DOHH2 (cell line): ENCODE measurements around the gene APOC1.
"Not testable (repeated sequence)": the region's sequence is repeated elsewhere in the genome, so short reads cannot be mapped to it uniquely, and the experiment has no call there.

Source experiments
- H3F3A ChIP-seq: fragments of 200-600 bp; sonication (generic), shearing (Covaris generic); 2 replicates; pipeline ENCODE4 v1.6.0; 2016; ENCODE audit warnings: antibody characterized with exemption, mild to moderate bottlenecking; ENCODE audit not compliant: control insufficient read depth, insufficient read depth
- H3K27ac ChIP-seq: fragments of 200-600 bp; sonication (generic); 2 replicates; pipeline ENCODE4 v1.5.1; 2014; ENCODE audit warnings: low read depth, mild to moderate bottlenecking, low read length, moderate library complexity
- H3K27me3 ChIP-seq: fragments of 200-600 bp; sonication (generic); 2 replicates; pipeline ENCODE4 v1.6.1; 2014; ENCODE audit warnings: mild to moderate bottlenecking, low read length, mixed read lengths; ENCODE audit not compliant: control insufficient read depth
- H3K36me3 ChIP-seq: fragments of 200-600 bp; sonication (generic); 2 replicates; pipeline ENCODE4 v1.6.1; 2014; ENCODE audit warnings: mild to moderate bottlenecking, low read length, moderate library complexity, mixed read lengths; ENCODE audit not compliant: control insufficient read depth
- H3K4me1 ChIP-seq: fragments of 200-600 bp; sonication (generic); 2 replicates; pipeline ENCODE4 v1.6.1; 2014; ENCODE audit warnings: mild to moderate bottlenecking, low read length, mixed read lengths; ENCODE audit not compliant: control insufficient read depth
- H3K4me2 ChIP-seq: fragments of 200-600 bp; sonication (generic); 2 replicates; pipeline ENCODE4 v1.6.0; 2014; ENCODE audit warnings: mild to moderate bottlenecking, low read length, moderate library complexity
- H3K4me3 ChIP-seq: fragments of 200-600 bp; sonication (generic); 2 replicates; pipeline ENCODE4 v1.5.1; 2014; ENCODE audit warnings: mild to moderate bottlenecking, low read length, mixed read lengths
- H3K79me2 ChIP-seq: fragments of 200-600 bp; sonication (generic); 2 replicates; pipeline ENCODE4 v1.6.1; 2014; ENCODE audit warnings: mild to moderate bottlenecking, low read length, mixed read lengths; ENCODE audit not compliant: control insufficient read depth
- H3K9me2 ChIP-seq: fragments of 200-600 bp; sonication (generic); replicated peaks from 2 replicates; pipeline ENCODE4 v1.6.1; 2014; ENCODE audit warnings: mild to moderate bottlenecking, low read length, mixed read lengths; ENCODE audit not compliant: control insufficient read depth
- H3K9me3 ChIP-seq: fragments of 200-600 bp; sonication (generic); 2 replicates; pipeline ENCODE4 v1.6.1; 2014; ENCODE audit warnings: antibody characterized with exemption, low read length, mixed read lengths; ENCODE audit not compliant: control insufficient read depth, insufficient read depth
- H4K20me1 ChIP-seq: fragments of 200-600 bp; sonication (generic); 2 replicates; pipeline ENCODE4 v1.6.0; 2014; ENCODE audit warnings: low read depth, mild to moderate bottlenecking, antibody characterized with exemption, low read length, moderate library complexity; ENCODE audit not compliant: control insufficient read depth, insufficient read depth
- CTCF ChIP-seq: fragments of 200-600 bp; sonication (generic); IDR thresholded peaks from one replicate; pipeline ENCODE4 v1.5.1; 2014; ENCODE audit warnings: antibody characterized with exemption, mild to moderate bottlenecking, low read depth, low read length; ENCODE audit not compliant: poor library complexity, severe bottlenecking
- EZH2phosphoT487 ChIP-seq: fragments of 200-600 bp; sonication (generic); IDR thresholded peaks from 2 replicates; pipeline ENCODE4 v1.6.1; 2017; ENCODE audit warnings: borderline replicate concordance, mild to moderate bottlenecking, antibody characterized with exemption, low read length, moderate library complexity, mixed read lengths

Gene APOC1

GRCh38 chr19:44883922-44884321, 30.5 kb upstream of the APOC1 start:
- H3K4me2 ChIP-seq = no peak overlapping the region

GRCh38 chr19:44884566-44884965, 29.8 kb upstream of the APOC1 start:
- no peak overlapping the region for H3K27ac ChIP-seq
- H3F3A ChIP-seq = no peaks in the 10 kb centered on the region
- no peaks in the 10 kb centered on the region for H4K20me1 ChIP-seq
- H3K4me3 ChIP-seq = no peak overlapping the region
- H3K79me2 ChIP-seq = peaks cover under 1% of the 10 kb centered on the region; the same call in 1 of the 2 replicates
- H3K9me2 ChIP-seq = no peaks in the 10 kb centered on the region
- H3K9me3 ChIP-seq = no peaks in the 10 kb centered on the region
- peaks cover 2% of the 10 kb centered on the region for H3K4me1 ChIP-seq
- TF ChIP-seq CTCF (no peak), EZH2phosphoT487 (no peak)
- H3K4me2 ChIP-seq = no peak overlapping the region
- no peaks in the 10 kb centered on the region for H3K27me3 ChIP-seq
- H3K36me3 ChIP-seq = no peaks in the 10 kb centered on the region

More at GRCh38 chr19:44883922-44884321, 30.5 kb upstream of the APOC1 start:
- H3K27me3 ChIP-seq = no peaks in the 10 kb centered on the region
- no peak overlapping the region for H3K27ac ChIP-seq
- H3K9me3 ChIP-seq = no peaks in the 10 kb centered on the region
- H3K9me2 ChIP-seq = no peaks in the 10 kb centered on the region
- no peaks in the 10 kb centered on the region for H3K79me2 ChIP-seq
- no peaks in the 10 kb centered on the region for H3F3A ChIP-seq
- H3K4me3 ChIP-seq = no peak overlapping the region
- H3K36me3 ChIP-seq = no peaks in the 10 kb centered on the region
- H3K4me1 ChIP-seq = no peaks in the 10 kb centered on the region
- TF ChIP-seq EZH2phosphoT487 (no peak), CTCF (no peak)
- H4K20me1 ChIP-seq = no peaks in the 10 kb centered on the region

GRCh38 chr19:44886141-44886540, 28.3 kb upstream of the APOC1 start:
- H3F3A ChIP-seq = peaks cover 6% of the 10 kb centered on the region
- no peaks in the 10 kb centered on the region for H3K9me3 ChIP-seq
- H3K27ac ChIP-seq = no peak overlapping the region
- peaks cover 7% of the 10 kb centered on the region for H3K79me2 ChIP-seq
- H3K4me2 ChIP-seq = no peak overlapping the region
- H3K4me3 ChIP-seq = no peak overlapping the region
- no peaks in the 10 kb centered on the region for H3K36me3 ChIP-seq
- no peaks in the 10 kb centered on the region for H4K20me1 ChIP-seq
- no peaks in the 10 kb centered on the region for H3K27me3 ChIP-seq
- H3K9me2 ChIP-seq = no peaks in the 10 kb centered on the region
- TF ChIP-seq EZH2phosphoT487 = no peak
- TF ChIP-seq CTCF = no peak
- peaks cover 8% of the 10 kb centered on the region for H3K4me1 ChIP-seq

GRCh38 chr19:44887648-44888047, 26.8 kb upstream of the APOC1 start:
- H3K4me1 ChIP-seq = peaks cover 15% of the 10 kb centered on the region
- no peak for TF ChIP-seq CTCF
- TF ChIP-seq EZH2phosphoT487 = no peak
- H3K9me3 ChIP-seq = no peaks in the 10 kb centered on the region
- H3K27me3 ChIP-seq = no peaks in the 10 kb centered on the region
- peaks cover 8% of the 10 kb centered on the region for H4K20me1 ChIP-seq
- H3K27ac ChIP-seq = no peak overlapping the region
- H3K4me2 ChIP-seq = no peak overlapping the region
- no peaks in the 10 kb centered on the region for H3K9me2 ChIP-seq
- peaks cover 22% of the 10 kb centered on the region for H3K79me2 ChIP-seq
- H3K36me3 ChIP-seq = peaks cover 13% of the 10 kb centered on the region
- H3F3A ChIP-seq = peaks cover 6% of the 10 kb centered on the region
- no peak overlapping the region for H3K4me3 ChIP-seq

GRCh38 chr19:44888335-44888734, 26.1 kb upstream of the APOC1 start:
- Histone ChIP-seq H3K79me2 (peaks cover 29% of the 10 kb centered on the region), H3K36me3 (peaks cover 20% of the 10 kb centered on the region), H3K4me1 (peaks cover 19% of the 10 kb centered on the region), H4K20me1 (peaks cover 14% of the 10 kb centered on the region)
- not testable (repeated sequence) for H3K4me3 ChIP-seq, H3K9me2 ChIP-seq, H3K4me2 ChIP-seq, H3K27me3 ChIP-seq, H3F3A ChIP-seq, H3K9me3 ChIP-seq, H3K27ac ChIP-seq
